ENCODE data around the gene BATF3. TPM values are rescaled to one million over a fixed set of nuclear protein-coding genes. Genes with fewer than 3 reads are reported as not detected.

The BATF3 gene
- polyA plus RNA-seq, 2 of the 4 experiments (the other 2 are of a cell fraction) = 6.4 to 8.9 TPM

GRCh38 chr1:212688341-212689047, 11.1 kb downstream of the BATF3 start:
- TF ChIP-seq, protein P1, sequence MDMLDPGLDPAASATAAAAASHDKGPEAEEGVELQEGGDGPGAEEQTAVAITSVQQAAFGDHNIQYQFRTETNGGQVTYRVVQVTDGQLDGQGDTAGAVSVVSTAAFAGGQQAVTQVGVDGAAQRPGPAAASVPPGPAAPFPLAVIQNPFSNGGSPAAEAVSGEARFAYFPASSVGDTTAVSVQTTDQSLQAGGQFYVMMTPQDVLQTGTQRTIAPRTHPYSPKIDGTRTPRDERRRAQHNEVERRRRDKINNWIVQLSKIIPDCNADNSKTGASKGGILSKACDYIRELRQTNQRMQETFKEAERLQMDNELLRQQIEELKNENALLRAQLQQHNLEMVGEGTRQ (IDR thresholded peaks at IDR 0.05) = no peak
- TF ChIP-seq CEBPB (IDR thresholded peaks at IDR 0.05) (0 out of 4 replicates have a peak, but pooled peaks of 1 of the 2 experiments have one; percentile 16), NPAS2 (CRISPR knock-in tag; IDR thresholded peaks at IDR 0.05; ENCODE audit: borderline replicate concordance) (no peak)
- ChIA-PET POLR2A (no interaction called here), CTCF (interaction anchor here (0.7 to 2.0 kb wide), 6 partner anchors 9 to 212 kb away, joined by 3 to 8 read pairs (median 3); no protein-coding TSS in a partner anchor)
- FAIRE-seq = no peak
- WGBS (ENCODE audit: missing lambda C conversion rate) = 80% methylated on average over 7 of the region's 7 CpGs
- Histone ChIP-seq H3K4me2 (no peak overlapping the region), H3K27ac (no peak overlapping the region), H3K4me1 (no peaks in the 10 kb centered on the region), H3K9me3 (no peaks in the 10 kb centered on the region), H3K4me3 (no peak overlapping the region)
- DNase-seq (ENCODE audit: low read depth in 1 of 2, low spot score in 1 of 2) = no peak
- ATAC-seq = no peak; a peak in 1 of 6 replicates

DNA sequence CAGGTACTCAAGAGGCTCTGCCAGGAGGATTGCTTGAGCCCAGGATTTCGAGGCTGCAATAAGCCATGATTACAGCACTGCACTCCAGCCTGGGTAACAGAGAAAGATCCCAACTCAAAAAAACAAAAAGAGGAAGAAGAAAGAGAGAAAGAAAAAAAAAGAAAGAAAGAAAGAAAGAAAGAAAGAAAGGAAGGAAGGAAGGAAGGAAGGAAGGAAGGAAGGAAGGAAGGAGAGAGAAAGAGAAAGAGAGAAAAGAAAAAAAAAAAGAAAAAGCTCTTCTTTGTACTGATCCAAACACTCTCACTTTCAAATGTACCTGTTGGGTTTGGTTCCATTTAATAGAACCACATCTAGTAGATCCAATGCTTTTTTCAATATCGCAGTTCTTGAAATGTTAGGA, 11.8 kb downstream of the BATF3 start:
- no peak for FAIRE-seq
- ChIA-PET CTCF (interaction anchor here (0.7 to 1.3 kb wide), 2 partner anchors 10 to 23 kb away, joined by 3 to 8 read pairs; no protein-coding TSS in a partner anchor), POLR2A (no interaction called here)
- no peak for DNase-seq (ENCODE audit: low read depth in 1 of 2, low spot score in 1 of 2)
- no peak overlapping the region for H3K4me2 ChIP-seq
- 76% methylated on average over 2 of the region's 2 CpGs for WGBS (ENCODE audit: missing lambda C conversion rate)
- ATAC-seq = no peak
- no peaks in the 10 kb centered on the region for H3K9me3 ChIP-seq
- no peak overlapping the region for H3K27ac ChIP-seq
- H3K4me1 ChIP-seq = no peaks in the 10 kb centered on the region
- H3K4me3 ChIP-seq = no peak overlapping the region
- TF ChIP-seq CBX8 (IDR thresholded peaks at IDR 0.05) = no peak
- no peak for TF ChIP-seq CBX2 (IDR thresholded peaks at IDR 0.05; ENCODE audit: borderline replicate concordance, low read depth)
- TF ChIP-seq HOXB5 (CRISPR knock-in tag; IDR thresholded peaks at IDR 0.05) = no peak
- TF ChIP-seq, protein P2, sequence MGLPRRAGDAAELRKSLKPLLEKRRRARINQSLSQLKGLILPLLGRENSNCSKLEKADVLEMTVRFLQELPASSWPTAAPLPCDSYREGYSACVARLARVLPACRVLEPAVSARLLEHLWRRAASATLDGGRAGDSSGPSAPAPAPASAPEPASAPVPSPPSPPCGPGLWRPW (IDR thresholded peaks at IDR 0.05) = no peak
- no peak for TF ChIP-seq EHMT2 (IDR thresholded peaks at IDR 0.05; ENCODE audit: low read depth)
- TF ChIP-seq TFCP2L1 (CRISPR knock-in tag; IDR thresholded peaks at IDR 0.05) = no peak
- TF ChIP-seq CEBPB (IDR thresholded peaks at IDR 0.05) = no peak
- no peak for TF ChIP-seq POLR2AphosphoS2 (conservative IDR thresholded peaks at IDR 0.05; ENCODE audit: low read length)
- TF ChIP-seq, protein P3, sequence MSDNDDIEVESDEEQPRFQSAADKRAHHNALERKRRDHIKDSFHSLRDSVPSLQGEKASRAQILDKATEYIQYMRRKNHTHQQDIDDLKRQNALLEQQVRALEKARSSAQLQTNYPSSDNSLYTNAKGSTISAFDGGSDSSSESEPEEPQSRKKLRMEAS (IDR thresholded peaks at IDR 0.05) = no peak
- no peak for TF ChIP-seq MAFK (IDR thresholded peaks at IDR 0.05; ENCODE audit: partially characterized antibody)
- no peak for TF ChIP-seq HEYL (CRISPR knock-in tag; IDR thresholded peaks at IDR 0.05)
- no peak for TF ChIP-seq EHF (CRISPR knock-in tag; IDR thresholded peaks at IDR 0.05)
- no peak for TF ChIP-seq POLR2A (IDR thresholded peaks at IDR 0.05; ENCODE audit: low read length)
- no peak for TF ChIP-seq CHD4 (IDR thresholded peaks at IDR 0.05; ENCODE audit: borderline replicate concordance)
- TF ChIP-seq, protein P4, sequence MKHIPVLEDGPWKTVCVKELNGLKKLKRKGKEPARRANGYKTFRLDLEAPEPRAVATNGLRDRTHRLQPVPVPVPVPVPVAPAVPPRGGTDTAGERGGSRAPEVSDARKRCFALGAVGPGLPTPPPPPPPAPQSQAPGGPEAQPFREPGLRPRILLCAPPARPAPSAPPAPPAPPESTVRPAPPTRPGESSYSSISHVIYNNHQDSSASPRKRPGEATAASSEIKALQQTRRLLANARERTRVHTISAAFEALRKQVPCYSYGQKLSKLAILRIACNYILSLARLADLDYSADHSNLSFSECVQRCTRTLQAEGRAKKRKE (CRISPR knock-in tag; IDR thresholded peaks at IDR 0.05; ENCODE audit: low read depth) = no peak
- no peak for TF ChIP-seq KDM5A (IDR thresholded peaks at IDR 0.05)
- no peak for TF ChIP-seq HOXB13 (CRISPR knock-in tag; IDR thresholded peaks at IDR 0.05; ENCODE audit: low read depth)

DNA sequence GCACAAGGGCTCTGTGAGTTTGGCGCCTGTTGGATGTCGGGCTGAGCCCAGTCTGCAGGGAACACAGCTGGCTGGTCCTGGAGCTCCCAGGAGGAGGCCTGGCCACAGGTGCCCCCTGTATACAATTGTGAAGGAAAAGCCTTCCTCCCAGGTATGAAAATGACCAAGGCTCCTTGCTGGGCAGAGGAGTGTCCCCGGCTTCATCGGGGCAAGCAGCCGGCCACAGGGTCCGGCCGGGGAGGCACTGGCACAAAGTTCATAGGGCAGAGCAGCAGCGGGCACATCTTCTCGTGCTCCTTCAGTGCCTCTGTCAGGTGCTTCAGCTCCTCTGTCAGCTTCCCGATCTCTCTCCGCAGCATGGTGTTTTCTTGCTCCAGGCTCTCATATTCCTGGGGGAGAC, 13.0 kb downstream of the BATF3 start:
- Histone ChIP-seq H3K4me3 (no peak overlapping the region), H3K4me1 (no peaks in the 10 kb centered on the region), H3K9me3 (no peaks in the 10 kb centered on the region), H3K27ac (no peak overlapping the region), H3K4me2 (no peak overlapping the region)
- ChIA-PET POLR2A (no interaction called here), CTCF (interaction anchor here (0.8 to 2.0 kb wide), 4 partner anchors 11 to 64 kb away, joined by 3 to 13 read pairs (median 6); no protein-coding TSS in a partner anchor)
- DNase-seq (ENCODE audit: low read depth in 1 of 2, low spot score in 1 of 2) (no peak), ATAC-seq (no peak), FAIRE-seq (no peak)
- WGBS (ENCODE audit: missing lambda C conversion rate) = 93% methylated on average over 11 of the region's 11 CpGs
- no peak for TF ChIP-seq BCL3 (IDR thresholded peaks at IDR 0.05)
- TF ChIP-seq, protein P3 (IDR thresholded peaks at IDR 0.05) = no peak
- no peak for TF ChIP-seq MAZ (IDR thresholded peaks at IDR 0.05; ENCODE audit: borderline replicate concordance, low read depth, low read length)
- no peak for TF ChIP-seq CBX2 (IDR thresholded peaks at IDR 0.05; ENCODE audit: borderline replicate concordance, low read depth)
- no peak for TF ChIP-seq RNF2 (IDR thresholded peaks at IDR 0.05; ENCODE audit: borderline replicate concordance, low read depth)
- no peak for TF ChIP-seq ZFP36 (IDR thresholded peaks at IDR 0.05; ENCODE audit: borderline replicate concordance, partially characterized antibody)
- TF ChIP-seq HEYL (CRISPR knock-in tag; IDR thresholded peaks at IDR 0.05) = no peak
- no peak for TF ChIP-seq NR3C1 (IDR thresholded peaks at IDR 0.05)
- TF ChIP-seq ZC3H11A (IDR thresholded peaks at IDR 0.05) = no peak
- TF ChIP-seq, protein P4 (CRISPR knock-in tag; IDR thresholded peaks at IDR 0.05; ENCODE audit: low read depth) = no peak
- TF ChIP-seq HDAC2 (IDR thresholded peaks at IDR 0.05) = no peak
- no peak for TF ChIP-seq PHF8 (IDR thresholded peaks at IDR 0.05; ENCODE audit: borderline replicate concordance, low read depth)
- no peak for TF ChIP-seq ELK1 (IDR thresholded peaks at IDR 0.05; ENCODE audit: low read depth, low read length)
- TF ChIP-seq CBX8 (IDR thresholded peaks at IDR 0.05) = no peak
- TF ChIP-seq POLR2AphosphoS2 (conservative IDR thresholded peaks at IDR 0.05; ENCODE audit: low read length) = no peak
- no peak for TF ChIP-seq EHF (CRISPR knock-in tag; IDR thresholded peaks at IDR 0.05)
